Occipital lobe (tissue), 2 donors: ENCODE results near the gene GSE1. TPM values are rescaled to one million over a fixed set of nuclear protein-coding genes. Genes with fewer than 3 reads are reported as not detected.
A peak's percentile ranks its signal among the peaks of the same experiment; 100 is the strongest.

ENCODE experiments used
- DNase-seq: peaks from one replicate; lab custom pipeline; 2025; lab: John Stamatoyannopoulos, UW
- total RNA-seq: library from RNA; depleted of rRNA; stranded (reverse); fragments of >200 nt; gene quantifications from one replicate; pipeline ENCODE4 v1.2.3, GENCODE V29; 2014

The GSE1 gene
- total RNA-seq, 1 donor from 2014 or later: 18.4 TPM

DNA sequence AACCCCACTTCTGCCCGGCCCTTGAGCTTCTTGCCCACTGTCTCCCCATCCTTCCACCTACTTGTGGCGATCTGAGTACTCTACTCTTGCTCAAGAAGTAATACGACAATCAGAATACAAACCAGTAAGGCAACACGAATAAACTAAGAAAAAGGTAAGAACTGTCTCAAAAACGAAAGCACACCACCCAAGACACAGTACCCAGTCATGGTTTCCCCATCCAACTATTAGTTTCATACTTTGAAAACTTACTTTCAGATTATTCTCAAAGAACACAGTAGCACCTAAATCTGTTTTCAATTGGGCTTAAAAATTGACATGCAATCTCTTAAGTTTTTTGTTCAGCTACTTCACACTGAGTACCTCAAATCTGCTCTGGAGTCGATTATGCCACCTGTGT lies 61.7 kb downstream of the GSE1 start:
- no peak for DNase-seq

DNA sequence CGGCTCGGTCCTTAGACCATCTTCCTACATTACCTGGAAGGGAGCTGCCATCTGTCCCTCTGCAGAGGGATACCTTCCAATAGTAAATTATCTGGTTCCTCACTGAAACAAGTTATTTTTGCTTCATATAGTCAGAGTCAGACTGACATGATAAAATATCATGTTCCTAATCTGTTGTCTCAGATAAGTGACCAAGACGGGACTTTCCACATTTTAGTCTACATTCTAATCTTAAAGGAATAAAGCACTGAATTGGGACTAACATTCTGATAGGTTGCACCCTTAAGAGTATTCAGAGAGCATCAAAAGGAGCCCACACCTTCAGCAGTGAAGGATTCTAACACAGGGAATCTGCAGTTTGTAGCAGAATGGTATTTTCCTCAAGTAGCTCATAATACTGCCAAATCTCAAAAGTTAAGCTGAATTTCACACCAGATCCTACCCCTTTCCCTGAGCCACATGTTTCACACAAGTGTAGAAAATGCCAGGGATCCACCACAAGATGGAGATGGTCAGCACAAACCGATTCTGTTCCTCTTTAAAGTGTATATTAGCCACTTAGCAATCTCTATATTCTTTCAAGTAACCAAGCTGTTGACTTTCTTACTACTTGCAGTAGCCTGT lies 62.2 kb downstream of the GSE1 start:
- DNase-seq: no peak

DNA sequence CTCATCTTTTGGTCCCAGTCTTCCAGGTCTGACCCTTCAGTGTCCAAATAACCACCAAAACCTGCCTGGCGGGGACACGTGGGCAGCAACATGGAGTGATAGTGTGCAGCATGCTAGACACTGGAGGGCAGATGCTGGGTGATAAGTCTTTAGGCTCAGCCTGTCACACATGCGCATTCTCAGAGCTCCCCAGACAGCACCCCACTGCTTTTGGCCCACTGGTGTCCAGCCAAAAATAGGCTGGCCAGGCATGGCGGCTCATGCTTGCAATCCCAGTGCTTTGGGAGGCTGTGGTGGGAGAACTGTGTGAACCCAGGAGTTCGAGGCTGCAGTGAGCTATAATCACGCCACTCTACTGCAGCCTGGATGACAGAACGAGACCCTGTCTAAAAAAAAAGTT lies 63.3 kb downstream of the GSE1 start:
- no peak for DNase-seq

DNA sequence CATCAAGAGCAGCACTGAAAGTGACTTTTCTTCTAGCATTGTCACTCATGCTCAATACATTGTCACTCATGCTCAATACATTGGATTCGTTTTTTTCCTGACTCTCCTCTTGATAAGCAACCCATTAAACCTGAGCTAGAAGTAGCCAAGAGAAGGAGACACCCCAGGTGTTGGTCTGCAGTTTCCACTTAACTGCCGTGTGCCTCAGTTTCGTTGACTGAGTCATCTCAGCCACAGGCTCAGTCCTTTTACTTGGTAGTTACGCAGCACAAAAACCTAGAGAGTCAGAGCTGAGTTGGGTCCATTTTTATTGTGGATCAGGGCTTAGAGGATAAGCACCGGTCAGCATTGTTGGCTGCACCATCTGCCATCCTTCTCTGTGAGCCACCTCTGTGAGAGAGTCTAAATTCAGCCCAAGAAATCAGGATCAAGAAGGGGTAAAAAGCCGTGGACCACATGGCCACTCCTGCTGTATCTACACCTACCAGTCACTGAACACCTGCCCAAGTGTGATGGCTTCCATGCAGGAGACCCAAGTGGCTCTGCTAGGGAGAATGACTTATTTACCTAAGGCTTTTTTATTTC lies 64.4 kb downstream of the GSE1 start:
- no peak for DNase-seq

DNA sequence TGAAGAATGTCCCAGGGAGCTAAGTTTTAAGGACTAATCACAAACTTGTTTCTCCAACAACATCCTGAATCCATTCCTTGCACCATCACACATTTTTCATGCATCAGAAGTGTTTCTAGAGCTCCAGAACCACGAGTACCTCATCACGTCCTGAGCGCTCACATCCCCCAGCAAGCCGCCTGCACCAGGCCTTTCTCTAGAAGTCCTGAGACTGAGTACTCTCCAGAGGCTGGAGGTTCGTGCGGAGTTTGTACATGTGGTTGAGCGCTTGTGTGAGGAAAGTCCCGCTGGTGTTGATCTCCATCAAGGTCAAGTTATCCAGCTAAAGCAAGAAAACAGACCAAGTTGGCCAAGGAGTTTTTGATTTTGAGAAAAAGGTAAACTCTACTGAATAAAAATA lies 64.9 kb downstream of the GSE1 start:
- DNase-seq: no peak

DNA sequence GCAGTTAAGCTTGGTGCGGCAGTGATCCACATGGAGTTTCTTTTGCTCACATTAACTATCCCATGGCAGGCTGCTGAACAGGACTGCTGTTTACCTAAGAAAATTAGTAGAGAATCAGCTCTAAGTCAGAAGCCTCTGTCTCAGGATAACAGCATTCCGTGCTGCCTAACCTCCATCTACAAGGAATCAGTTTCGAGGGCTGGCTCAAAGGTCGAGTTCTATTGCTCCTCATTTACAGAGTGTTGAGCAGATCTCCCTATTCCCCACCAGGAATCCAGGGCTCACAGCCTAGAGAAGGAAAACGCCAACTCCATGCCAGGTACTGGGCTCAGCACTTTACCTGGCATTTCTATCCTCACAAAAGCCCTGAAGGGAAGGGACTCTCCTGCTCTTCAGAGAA lies 65.7 kb downstream of the GSE1 start:
- no peak for DNase-seq

DNA sequence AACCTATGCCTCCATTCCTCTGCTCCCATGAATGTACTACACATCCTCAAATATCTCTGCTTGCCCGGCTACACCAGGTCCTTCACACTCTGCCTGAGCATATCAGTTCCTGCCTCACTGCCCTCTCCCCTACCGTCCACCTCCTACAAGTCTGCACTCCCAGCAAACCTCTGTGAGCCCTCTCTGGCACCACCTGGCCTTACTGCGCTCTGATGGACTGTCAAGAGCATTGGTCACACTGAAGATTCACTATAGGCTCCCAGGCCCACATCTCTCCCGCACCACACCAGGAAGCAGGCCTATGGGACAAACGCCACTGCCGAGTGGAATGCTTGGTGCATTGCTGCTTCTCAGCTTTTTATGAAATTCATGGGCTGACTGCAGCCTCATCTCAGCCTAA lies 66.7 kb downstream of the GSE1 start:
- no peak for DNase-seq

DNA sequence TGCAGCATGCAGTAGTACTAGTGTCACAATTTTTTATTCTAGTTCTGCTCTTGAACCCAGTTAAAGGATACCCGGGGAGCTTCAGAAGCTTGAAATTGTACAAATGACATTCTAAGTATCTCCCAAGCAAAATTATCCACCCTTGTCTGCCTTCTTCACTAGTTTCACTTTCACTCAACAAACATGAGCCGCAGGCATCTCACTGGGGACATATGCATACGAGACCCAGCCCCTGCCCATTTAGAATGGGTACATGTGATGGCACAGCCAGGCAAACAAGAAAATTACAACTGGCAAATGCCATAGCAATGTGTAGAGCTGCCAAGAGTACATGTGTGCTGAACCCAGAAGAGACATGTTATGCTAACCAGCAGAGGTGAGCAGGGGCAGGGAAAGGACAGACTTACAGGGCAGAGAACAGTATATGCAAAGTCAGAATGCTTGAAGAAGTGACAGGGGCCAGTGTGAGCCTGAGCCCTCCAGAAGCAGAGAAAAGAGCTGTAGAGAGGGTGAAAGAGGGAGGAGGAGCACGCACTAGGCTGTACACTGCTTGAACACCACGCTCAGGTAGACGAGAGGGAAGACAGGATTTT lies 67.3 kb downstream of the GSE1 start:
- DNase-seq: no peak

DNA sequence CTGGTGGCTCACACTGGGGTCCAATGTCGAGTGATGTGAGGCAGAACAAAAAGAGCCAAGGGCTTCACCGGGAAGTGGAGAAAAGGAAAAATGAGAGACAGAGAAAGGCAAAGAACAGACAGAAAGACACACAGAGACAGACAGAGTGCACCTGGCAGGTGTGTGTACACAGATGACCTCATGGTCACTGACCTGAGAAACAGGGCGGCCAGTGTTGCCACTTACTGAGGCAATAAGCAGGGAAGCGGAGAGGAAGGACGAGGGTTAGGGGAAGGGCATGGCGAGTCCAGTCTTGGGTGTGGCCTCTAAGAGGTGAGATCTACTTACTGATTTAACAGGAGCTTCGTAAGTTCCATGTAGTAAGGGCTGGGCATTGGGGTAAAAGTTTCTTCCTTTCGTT lies 68.1 kb downstream of the GSE1 start:
- no peak for DNase-seq

DNA sequence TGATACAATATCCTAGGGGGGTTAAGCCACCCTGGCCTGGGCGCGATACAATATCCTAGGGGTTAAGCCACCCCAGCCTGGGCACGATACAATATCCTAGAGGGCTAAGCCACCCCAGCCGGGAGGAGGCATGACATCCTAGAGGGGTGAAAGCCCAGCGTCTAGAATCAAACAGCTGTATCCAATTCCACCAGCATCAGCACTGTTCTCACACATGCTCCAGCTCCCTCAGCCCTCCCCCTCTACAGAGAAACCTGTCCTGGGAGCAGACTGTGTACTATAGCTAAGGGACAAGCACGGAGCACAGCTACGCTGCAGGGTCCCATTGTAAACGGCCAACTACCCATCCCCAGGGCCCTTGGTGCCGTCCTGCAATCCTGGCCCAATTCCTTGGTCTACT lies 69.4 kb downstream of the GSE1 start:
- no peak for DNase-seq

DNA sequence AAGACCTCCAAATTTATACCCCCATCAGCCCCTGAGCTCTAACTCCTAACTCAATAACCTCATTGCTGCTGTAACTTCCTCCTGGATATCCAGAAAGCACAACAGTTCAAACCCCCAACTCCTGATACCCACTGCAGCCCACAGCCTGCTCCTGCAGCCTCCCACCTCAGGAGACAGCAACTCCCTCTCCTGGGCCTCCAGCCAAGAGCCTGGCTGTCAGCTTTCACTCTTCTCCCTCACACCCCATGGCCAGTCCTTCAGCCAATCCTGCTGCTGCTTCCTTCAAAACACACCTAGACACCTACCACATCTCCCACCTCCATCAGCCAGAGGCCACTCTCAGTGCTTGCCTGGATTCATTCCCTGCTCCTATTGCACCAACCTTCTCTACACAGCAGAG lies 70.2 kb downstream of the GSE1 start:
- no peak for DNase-seq

DNA sequence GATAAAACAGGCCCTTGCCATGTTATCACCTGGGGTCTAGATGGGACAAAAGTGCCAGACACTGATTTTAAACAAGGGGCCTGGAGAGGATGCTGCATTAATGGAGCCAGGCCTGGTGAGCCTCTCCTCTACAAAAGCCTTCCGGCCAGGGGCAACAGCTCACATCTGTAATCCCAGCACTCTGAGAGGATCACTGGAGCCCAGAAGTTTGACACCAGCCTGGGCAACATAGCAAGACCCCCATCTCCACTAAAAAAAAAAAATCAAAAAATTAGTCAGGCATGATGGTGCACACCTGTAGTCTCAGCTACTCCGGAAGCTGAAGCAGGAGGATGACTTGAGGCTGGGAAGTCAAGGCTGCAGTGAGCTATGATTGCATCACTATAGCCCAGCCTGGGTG lies 72.1 kb downstream of the GSE1 start:
- no peak for DNase-seq

DNA sequence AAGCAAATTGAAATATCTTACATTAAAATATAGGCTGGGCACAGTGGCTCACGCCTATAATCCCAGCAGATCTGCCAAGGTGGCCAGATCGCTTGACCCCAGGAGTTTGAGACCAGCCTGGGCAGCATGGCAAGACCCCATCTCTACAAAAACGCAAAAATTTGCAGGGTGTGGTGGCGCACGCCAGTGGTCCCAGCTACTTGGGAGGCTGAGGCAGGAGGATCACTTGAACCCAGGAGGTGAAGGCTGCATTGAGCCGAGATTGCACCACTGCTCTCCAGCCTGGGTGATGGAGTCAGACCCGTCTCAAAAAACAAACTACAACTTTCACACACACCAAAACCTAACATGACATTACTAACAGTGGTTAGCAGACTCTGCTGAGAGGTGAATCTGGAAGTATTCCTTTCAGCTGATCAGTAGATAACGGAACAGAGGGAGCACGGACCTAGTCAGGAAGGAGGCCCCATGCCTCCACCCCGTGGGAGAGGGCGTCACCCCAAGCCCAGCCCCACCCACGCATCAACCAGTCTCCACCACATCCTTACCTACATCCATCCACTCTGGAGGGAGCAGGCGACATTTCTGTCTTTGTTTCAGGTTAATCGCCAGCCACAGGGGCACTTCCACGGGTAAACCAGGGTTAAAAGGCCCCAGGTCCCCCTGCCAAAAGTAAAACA lies 73.9 kb downstream of the GSE1 start:
- no peak for DNase-seq

DNA sequence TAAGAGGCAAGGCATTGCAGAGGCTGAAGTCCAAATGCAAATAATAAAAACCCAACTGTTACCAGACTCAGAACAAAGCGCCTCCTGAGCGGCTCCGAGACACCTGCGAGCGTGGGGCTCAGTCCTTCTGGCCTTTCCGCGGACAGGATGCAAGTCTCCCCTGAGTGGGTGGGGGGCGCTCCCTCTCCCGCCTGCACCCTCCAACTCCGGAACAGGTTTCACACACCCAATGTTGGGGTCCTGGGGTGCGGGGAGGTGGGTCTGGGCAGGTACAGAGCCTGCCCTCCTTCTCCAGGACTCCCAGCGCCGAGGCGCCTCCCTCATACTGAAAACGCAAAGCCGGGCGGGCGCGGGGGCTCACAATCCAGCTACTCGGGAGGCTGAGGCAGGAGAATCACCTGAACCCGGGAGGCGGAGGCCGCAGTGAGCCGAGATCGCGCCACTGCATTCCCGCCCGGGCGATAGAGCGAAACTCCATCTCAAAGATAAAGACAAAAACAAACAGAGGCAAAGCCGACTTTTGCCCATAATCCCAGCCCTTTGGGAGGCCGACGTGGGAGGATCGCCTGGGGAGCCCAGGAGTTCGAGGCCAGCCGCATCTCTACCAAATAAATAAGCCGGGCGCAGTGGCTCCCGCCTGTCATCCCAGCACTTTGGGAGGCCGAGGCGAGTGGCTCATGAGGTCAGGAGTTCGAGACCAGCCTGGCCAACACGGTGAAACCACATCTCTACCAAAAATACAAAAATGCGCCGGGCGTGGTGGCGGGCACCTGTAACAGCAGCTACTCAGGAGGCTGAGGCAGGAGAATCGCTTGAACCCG lies 74.7 kb downstream of the GSE1 start:
- DNase-seq: no peak

DNA sequence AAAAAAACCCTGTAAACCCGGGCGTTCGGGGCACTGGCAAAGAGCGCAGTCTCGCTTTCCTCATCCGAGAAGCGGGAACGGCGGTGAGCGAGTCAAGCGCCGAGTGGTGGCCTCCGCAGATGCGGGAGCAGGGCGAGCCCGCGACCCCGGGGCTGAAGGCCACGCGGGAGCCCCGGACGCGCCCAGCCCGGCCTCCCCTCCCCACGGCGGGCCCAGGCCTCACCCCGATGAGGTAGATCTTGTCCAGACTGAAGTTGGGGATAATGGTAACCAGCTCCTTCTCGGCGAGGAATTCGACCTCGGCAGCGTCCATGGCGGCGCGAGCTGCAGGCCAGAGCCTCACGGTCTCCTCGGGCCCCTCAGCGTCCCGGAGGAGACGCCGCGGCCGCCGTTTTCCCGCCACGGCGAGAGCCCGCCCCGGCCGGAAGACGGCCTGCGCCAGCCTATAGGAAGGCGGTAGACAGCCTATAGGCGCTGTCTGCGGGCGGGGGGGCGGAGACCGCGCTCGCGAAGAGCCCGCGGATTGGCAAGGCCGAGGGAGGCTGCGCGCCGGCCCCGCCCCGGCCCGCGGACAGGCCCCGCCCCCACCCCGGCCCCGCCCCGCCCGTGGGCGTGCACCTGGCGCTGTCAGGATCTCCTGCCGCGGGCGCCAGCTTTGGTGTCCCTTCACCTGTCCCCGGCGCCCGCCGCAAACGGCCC lies 75.6 kb downstream of the GSE1 start, which contains the start of gene GINS2:
Gene GINS2, minus strand, starts transcription at position 369 of the 699 bp plus-strand sequence. Its CDS starts 56 bp downstream, at position 313.
- peak; percentile 76 for DNase-seq

DNA sequence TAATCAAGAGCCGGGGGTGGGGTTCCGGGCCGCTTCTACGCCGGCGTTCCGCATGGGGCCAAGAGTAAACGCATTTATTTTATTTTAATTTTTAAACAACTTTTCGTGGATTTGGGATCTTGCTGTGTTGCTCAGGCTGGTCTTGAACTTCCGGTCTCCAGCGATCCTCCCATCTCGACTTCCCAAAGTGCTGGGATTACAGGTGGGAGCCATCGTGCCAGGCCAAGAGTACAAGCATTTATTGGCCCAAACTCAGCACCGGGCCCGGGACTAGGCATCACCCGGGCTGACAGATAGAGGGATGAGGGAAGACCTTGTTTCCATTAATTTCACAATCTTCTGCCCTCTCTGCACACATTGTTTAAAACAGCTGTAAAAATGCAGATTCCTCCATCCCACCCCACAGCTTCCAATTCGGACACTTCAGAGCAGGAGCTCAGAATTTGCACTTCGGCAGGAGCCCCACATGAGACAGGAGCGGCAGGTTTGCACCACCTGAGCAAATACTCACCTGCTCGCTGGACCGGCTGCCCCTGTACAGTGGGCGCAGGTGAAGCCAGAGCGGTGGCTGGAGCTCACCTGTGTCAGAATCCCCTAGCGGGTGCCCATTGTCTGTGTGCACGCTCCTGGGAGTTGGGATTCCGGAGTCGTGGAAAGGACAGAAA lies 76.3 kb downstream of the GSE1 start:
- DNase-seq: no peak

DNA sequence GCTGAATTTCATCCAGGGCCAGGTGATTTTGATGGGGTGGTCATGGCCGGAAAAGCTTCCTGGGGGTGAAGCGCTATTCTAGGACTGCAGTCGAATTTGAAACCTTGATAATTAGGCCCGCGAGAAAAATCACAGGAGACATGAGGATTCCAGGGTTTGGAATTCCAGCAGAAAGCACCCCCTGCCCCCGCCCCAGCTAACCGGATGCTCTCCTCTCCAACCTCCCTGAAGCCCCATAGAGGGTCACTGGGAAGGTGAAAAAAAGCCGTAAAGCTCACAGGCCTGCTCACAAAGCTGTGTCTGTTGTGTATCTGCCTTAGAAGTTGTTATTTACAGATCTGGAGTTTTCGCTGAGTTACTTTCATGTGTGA lies 76.8 kb downstream of the GSE1 start:
- no peak for DNase-seq

DNA sequence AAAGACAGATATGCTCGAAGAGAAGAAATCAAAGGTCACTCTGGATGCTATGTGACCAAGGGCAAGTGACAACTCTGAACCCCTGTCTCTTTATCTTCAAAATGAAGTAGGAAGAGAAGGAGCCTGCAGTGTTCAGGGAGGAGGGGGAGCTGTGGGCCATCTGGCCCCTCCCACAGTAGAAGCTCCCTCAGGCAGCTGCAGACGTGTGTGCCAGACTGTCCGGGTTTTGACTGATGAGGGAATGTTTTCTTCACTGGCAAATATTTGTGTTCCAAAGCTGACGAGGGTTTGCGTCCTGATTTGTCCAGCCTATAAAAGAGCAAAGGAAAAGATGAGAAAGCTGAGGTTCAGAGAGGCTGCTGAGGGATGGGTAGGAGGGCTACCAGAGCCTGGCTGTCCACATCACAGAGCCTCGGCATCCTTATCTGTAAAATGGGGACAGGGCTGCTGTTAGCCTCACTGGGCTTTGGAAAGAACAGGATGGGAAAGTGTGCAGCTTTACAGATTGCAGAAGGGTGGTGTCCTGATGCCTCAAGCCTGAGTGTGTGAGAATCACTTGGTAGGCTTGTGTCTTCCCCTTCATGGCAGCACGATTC lies 77.4 kb downstream of the GSE1 start:
- DNase-seq: no peak

DNA sequence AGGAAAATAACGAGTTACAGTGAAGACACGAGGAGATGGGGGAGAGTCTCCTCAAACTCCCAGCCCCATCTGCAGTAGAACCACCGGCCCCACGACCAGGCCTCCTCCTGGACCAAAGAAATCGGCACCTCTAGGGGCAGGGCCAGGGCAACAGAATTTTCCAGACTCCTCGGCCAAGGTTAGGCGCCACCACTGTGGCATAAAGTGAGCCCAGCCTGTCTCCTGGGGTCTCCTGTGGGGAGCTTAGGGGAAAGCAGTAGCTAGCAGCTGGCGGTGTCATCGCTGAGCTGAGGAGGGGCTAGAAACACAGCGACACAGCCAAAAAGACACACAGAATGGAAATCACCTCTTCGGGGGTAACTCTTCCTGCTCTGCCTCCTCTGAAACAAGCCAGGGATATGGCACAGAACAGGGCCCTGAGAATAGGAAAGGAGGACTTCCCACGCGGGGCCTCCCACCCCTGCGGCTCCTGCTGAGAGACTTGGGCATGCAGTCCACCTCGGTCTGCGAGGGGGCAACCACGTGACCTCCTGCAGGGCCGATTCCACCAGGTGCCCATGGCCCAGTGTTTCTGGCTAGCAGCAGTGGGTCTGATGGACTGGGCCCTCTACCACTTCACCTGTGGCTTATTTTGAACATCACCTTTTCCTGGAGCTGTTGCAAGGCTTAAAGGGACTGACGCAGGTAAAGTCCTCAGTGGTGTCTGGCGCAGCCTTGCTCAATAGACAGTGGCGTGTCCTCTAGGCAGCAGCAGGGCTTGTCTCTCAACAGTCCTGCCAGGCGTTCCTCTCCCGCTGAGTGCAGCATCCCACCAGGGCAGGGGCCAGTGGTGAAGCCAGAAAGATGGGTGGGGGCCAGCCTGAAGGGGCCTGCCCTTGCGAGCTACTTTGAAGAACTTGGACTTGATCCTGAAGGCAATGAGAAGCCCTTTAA lies 82.3 kb downstream of the GSE1 start:
- DNase-seq: no peak
